B cell (primary cell): ENCODE measurements around the gene STOX1. TPM values are rescaled to one million over a fixed set of nuclear protein-coding genes. Genes with fewer than 3 reads are reported as not detected.

Experiments
- ATAC-seq: fragments of 200-7000 bp; cut with Tn5 transposase; one replicate; pipeline ENCODE4 v1.10.0; 2021; ENCODE audit warnings: low read depth, mild to moderate bottlenecking, moderate number of reproducible peaks, moderate library complexity
- CTCF ChIA-PET: fragments of 350-600 bp; sonication (Branson Sonifier 250); formaldehyde crosslinking; loops from one replicate; lab custom pipeline; 2021; ENCODE audit warnings: antibody characterized with exemption, inconsistent platforms; lab: Charles Lee
- POLR2A ChIA-PET: fragments of 350-600 bp; sonication (Branson Sonifier 250); formaldehyde crosslinking; loops from one replicate; lab custom pipeline; 2021; ENCODE audit warnings: antibody characterized with exemption; lab: Charles Lee
- DNase-seq: peaks from one replicate; pipeline ENCODE4 v3.0.0; 2013
- H2AFZ ChIP-seq: 2 replicates; pipeline ENCODE4 v1.6.1; 2012; ENCODE audit warnings: mild to moderate bottlenecking, low read depth, low read length; ENCODE audit not compliant: insufficient read depth, poor library complexity, severe bottlenecking
- H3K27ac ChIP-seq, 2 donors: 1 replicate in 1 of 2; 2 replicates in 1 of 2; pipeline ENCODE4 v1.5.1; 2012 to 2013; ENCODE audit warnings: low read length in 2 of 2, mild to moderate bottlenecking in 2 of 2, moderate library complexity in 1 of 2
- H3K27me3 ChIP-seq, 4 experiments: fragments of 200-600 bp in 1 of 4; sonication (generic) in 1 of 4; replicated peaks in 1 of 4; 1 replicate in 2 of 4; 2 replicates in 2 of 4; pipeline versions ENCODE4 v1.6.1 to v1.7.0; 2013 to 2016; ENCODE audit warnings: low read length in 3 of 4, mild to moderate bottlenecking in 2 of 4, mixed read lengths in 1 of 4, moderate library complexity in 1 of 4; ENCODE audit not compliant: insufficient read depth in 4 of 4, control insufficient read depth in 3 of 4; ENCODE audit errors: control extremely low read depth in 1 of 4
- H3K36me3 ChIP-seq, 2 experiments: replicated peaks in 1 of 2; 1 replicate in 1 of 2; 2 replicates in 1 of 2; pipeline versions ENCODE4 v1.6.1 to v1.7.1; 2013; ENCODE audit warnings: low read length in 1 of 2; ENCODE audit not compliant: insufficient read depth in 2 of 2, control insufficient read depth in 1 of 2; ENCODE audit errors: control extremely low read depth in 1 of 2, extremely low read depth in 1 of 2
- H3K4me1 ChIP-seq, 2 donors: fragments of 200-600 bp in 1 of 2; sonication (generic) in 1 of 2; 1 replicate in 1 of 2; 2 replicates in 1 of 2; pipeline versions ENCODE4 v1.5.1 to v1.6.1; 2013 to 2017; ENCODE audit warnings: low read length in 2 of 2; ENCODE audit not compliant: control insufficient read depth in 2 of 2, insufficient read depth in 2 of 2
- H3K4me2 ChIP-seq: replicated peaks from 2 replicates; pipeline ENCODE3; 2012; ENCODE audit warnings: mild to moderate bottlenecking, low read depth, low read length; ENCODE audit not compliant: poor library complexity, severe bottlenecking
- H3K4me3 ChIP-seq, 5 experiments: fragments of 200-600 bp in 1 of 5; sonication (generic) in 1 of 5; 1 replicate in 3 of 5; 2 replicates in 2 of 5; pipeline versions ENCODE4 v1.5.1 to v1.7.0; 2011 to 2016; ENCODE audit warnings: low read length in 4 of 5, mild to moderate bottlenecking in 4 of 5, low read depth in 2 of 5, control low read depth in 1 of 5, moderate library complexity in 1 of 5; ENCODE audit not compliant: insufficient read depth in 1 of 5; ENCODE audit errors: control extremely low read depth in 1 of 5, extremely low read depth in 1 of 5
- H3K79me2 ChIP-seq: fragments of 200-600 bp; sonication (generic); one replicate; pipeline ENCODE4 v1.6.0; 2016; ENCODE audit warnings: low read length; ENCODE audit not compliant: control insufficient read depth, insufficient read depth
- H3K9ac ChIP-seq: fragments of 200-600 bp; sonication (generic); 2 replicates; pipeline ENCODE4 v1.6.1; 2017; ENCODE audit warnings: mild to moderate bottlenecking, low read length, moderate library complexity
- H3K9me3 ChIP-seq, 3 donors: one replicate each; pipeline versions ENCODE4 v1.6.1 to v1.7.1; 2013; ENCODE audit warnings: low read length in 2 of 3; ENCODE audit not compliant: control insufficient read depth in 2 of 3, insufficient read depth in 1 of 3; ENCODE audit errors: control extremely low read depth in 1 of 3
- H4K20me1 ChIP-seq: 2 replicates; pipeline ENCODE4 v1.6.0; 2012; ENCODE audit warnings: mild to moderate bottlenecking, low read length; ENCODE audit not compliant: insufficient read depth, control insufficient read depth, poor library complexity, severe bottlenecking
- H3K27ac Mint-ChIP-seq: one replicate; pipeline ENCODE4 v1.8.0; 2021; ENCODE audit warnings: mixed read lengths
- H3K27me3 Mint-ChIP-seq: one replicate; pipeline ENCODE4 v1.8.0; 2021; ENCODE audit warnings: mixed read lengths
- H3K4me1 Mint-ChIP-seq: one replicate; pipeline ENCODE4 v1.8.0; 2021; ENCODE audit warnings: mixed read lengths
- H3K4me3 Mint-ChIP-seq: one replicate; pipeline ENCODE4 v1.8.0; 2021; ENCODE audit warnings: mixed read lengths
- H3K9me3 Mint-ChIP-seq: one replicate; pipeline ENCODE4 v1.8.0; 2022; ENCODE audit warnings: mixed read lengths; ENCODE audit not compliant: insufficient read depth
- EZH2 ChIP-seq: IDR thresholded peaks from 2 replicates; pipeline ENCODE4 v1.6.1; 2012; ENCODE audit warnings: borderline replicate concordance, low read depth, mild to moderate bottlenecking, moderate library complexity, low read length; ENCODE audit not compliant: insufficient read depth, poor library complexity, severe bottlenecking
- WGBS: methylation state at CpG from one replicate; pipeline ENCODE4 v1.1.5; 2013; ENCODE audit warnings: missing lambda C conversion rate; ENCODE audit not compliant: insufficient coverage; 5-methylcytosine and 5-hydroxymethylcytosine counted together
- intact Hi-C: fragments of 100-400 bp; cut with micrococcal nuclease; formaldehyde crosslinking; loops from one replicate; pipeline ENCODE4 v1.10.0; 2022
- polyA plus RNA-seq: library from polyadenylated mRNA; depleted of rRNA; stranded (reverse); fragments of >200 nt; gene quantifications from 2 replicates; pipeline ENCODE4 v1.2.3, GENCODE V29; 2012
- total RNA-seq, 2 donors: library from RNA; stranded (reverse); fragments of 120-200 nt in 1 of 2; gene quantifications; 1 replicate in 1 of 2; 2 replicates in 1 of 2; pipeline versions ENCODE4 v1.2.3 to v1.2.4, GENCODE V29; 2013 to 2022
- TF ChIP-seq, protein P1 (sequence below): fragments of 200-600 bp; IDR thresholded peaks from one replicate; pipeline ENCODE4 v1.8.0; 2022; ENCODE audit warnings: antibody characterized with exemption, mild to moderate bottlenecking

STOX1 gene
- total and polyA plus RNA-seq, 2 donors (not counting 1 experiment from before 2014, with no cell fraction given): 0.07 to 0.57 TPM

DNA sequence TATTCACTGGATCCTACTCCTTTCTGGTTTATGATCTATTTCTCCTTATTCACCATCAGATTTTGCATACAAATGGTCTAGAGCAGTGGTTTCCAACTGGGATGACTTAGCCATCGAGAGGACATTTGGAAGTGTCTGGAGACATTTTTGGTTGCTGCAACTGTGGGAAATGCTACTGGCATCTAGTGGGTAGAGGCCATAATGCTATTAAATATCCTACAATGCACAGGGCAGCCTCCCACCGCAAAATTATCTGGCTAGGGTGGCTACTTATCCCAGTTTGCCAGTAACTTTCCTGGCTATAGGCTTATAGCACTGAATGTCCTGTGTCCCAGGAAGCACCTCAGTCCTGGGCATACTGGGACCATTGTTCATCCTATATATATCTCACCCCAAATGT lies 52.3 kb downstream of the STOX1 start:
- DNase-seq (no peak), ATAC-seq (no peak)
- ChIA-PET POLR2A (no interaction called here), CTCF (no interaction called here)
- Histone ChIP-seq H3K27me3 (no peaks in the 10 kb centered on the region), H3K9ac (no peak overlapping the region), H2AFZ (no peak overlapping the region), H4K20me1 (no peaks in the 10 kb centered on the region), H3K79me2 (no peaks in the 10 kb centered on the region), H3K4me1 (no peaks in the 10 kb centered on the region), H3K4me3 (no peak overlapping the region), H3K9me3 (no peaks in the 10 kb centered on the region), H3K27ac (no peak overlapping the region), H3K4me2 (no peak overlapping the region), H3K36me3 (no peaks in the 10 kb centered on the region)
- no peaks in the 10 kb centered on the region for H3K27me3 Mint-ChIP-seq
- H3K4me1 Mint-ChIP-seq: no peaks in the 10 kb centered on the region
- WGBS: 100% methylated on average over 1 of the region's 2 CpGs
- no peak overlapping the region for H3K27ac Mint-ChIP-seq
- no peaks in the 10 kb centered on the region for H3K9me3 Mint-ChIP-seq
- H3K4me3 Mint-ChIP-seq: no peak overlapping the region
- TF ChIP-seq EZH2: no peak
- TF ChIP-seq, protein P1, sequence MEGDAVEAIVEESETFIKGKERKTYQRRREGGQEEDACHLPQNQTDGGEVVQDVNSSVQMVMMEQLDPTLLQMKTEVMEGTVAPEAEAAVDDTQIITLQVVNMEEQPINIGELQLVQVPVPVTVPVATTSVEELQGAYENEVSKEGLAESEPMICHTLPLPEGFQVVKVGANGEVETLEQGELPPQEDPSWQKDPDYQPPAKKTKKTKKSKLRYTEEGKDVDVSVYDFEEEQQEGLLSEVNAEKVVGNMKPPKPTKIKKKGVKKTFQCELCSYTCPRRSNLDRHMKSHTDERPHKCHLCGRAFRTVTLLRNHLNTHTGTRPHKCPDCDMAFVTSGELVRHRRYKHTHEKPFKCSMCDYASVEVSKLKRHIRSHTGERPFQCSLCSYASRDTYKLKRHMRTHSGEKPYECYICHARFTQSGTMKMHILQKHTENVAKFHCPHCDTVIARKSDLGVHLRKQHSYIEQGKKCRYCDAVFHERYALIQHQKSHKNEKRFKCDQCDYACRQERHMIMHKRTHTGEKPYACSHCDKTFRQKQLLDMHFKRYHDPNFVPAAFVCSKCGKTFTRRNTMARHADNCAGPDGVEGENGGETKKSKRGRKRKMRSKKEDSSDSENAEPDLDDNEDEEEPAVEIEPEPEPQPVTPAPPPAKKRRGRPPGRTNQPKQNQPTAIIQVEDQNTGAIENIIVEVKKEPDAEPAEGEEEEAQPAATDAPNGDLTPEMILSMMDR: no peak
- intact Hi-C loops: no loop called here

DNA sequence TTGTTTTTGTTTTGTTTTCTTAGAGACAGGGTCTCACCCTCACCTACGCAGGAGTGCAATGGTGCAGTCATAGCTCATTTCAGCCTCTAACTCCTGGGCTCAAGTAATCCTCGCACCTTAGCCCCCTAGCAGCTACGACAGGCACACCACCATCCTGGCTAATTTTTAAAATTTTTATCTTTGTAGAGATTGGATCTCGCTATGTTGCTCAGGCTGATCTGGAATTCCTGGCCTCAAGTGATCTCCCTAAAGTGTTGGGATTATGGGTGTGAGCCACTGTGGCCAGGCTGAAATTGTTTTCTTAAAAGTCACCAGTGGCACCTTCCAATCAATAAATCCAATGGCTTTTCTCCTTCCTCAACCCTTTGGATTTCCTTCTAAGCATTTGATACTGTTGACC lies 52.9 kb downstream of the STOX1 start:
- Histone ChIP-seq H3K9ac (no peak overlapping the region), H3K27me3 (no peaks in the 10 kb centered on the region), H3K4me1 (no peaks in the 10 kb centered on the region), H3K36me3 (no peaks in the 10 kb centered on the region), H3K9me3 (no peaks in the 10 kb centered on the region), H3K4me2 (no peak overlapping the region), H2AFZ (no peak overlapping the region), H3K27ac (no peak overlapping the region), H4K20me1 (no peaks in the 10 kb centered on the region), H3K79me2 (no peaks in the 10 kb centered on the region), H3K4me3 (no peak overlapping the region)
- ChIA-PET POLR2A (no interaction called here), CTCF (no interaction called here)
- 100% methylated on average over 1 of the region's 4 CpGs for WGBS
- Mint-ChIP-seq H3K4me3 (no peak overlapping the region), H3K4me1 (no peaks in the 10 kb centered on the region), H3K9me3 (no peaks in the 10 kb centered on the region), H3K27me3 (no peaks in the 10 kb centered on the region), H3K27ac (no peak overlapping the region)
- TF ChIP-seq, protein P1: no peak
- TF ChIP-seq EZH2: no peak
- intact Hi-C loops: no loop called here
- no peak for DNase-seq
- ATAC-seq: no peak
